NCI-H524 treated with DMSO at 0.1 percent for 48 hours (cell line): ENCODE data around the gene UGT1A9.

Experiments
- DNase-seq: peaks from one replicate; lab custom pipeline; 2025; lab: John Stamatoyannopoulos, UW

The UGT1A9 gene

DNA sequence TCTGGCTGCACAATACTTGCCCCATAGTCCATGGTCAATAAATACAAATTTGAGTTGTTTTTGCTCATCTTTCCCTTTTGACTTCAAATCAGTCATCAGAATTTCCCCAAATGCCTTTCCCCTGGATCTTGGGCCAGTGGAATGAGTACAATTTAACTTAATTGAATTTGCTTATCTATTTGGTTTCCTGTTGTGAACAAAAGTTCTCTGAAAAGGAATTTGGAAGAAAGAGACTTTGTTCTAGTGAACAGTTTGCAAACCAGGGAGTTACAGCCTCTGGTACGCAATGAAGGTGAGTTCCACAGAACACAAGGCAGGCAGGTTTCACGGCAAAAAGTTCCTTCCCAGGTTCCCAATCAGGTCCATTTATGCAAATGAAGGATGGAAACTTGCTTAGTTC, 87.2 kb downstream of the UGT1A9 start:
- no peak for DNase-seq

DNA sequence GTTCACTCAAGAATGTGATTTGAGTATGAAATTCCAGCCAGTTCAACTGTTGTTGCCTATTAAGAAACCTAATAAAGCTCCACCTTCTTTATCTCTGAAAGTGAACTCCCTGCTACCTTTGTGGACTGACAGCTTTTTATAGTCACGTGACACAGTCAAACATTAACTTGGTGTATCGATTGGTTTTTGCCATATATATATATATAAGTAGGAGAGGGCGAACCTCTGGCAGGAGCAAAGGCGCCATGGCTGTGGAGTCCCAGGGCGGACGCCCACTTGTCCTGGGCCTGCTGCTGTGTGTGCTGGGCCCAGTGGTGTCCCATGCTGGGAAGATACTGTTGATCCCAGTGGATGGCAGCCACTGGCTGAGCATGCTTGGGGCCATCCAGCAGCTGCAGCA, 88.3 kb downstream of the UGT1A9 start, which contains the start of gene UGT1A1:
Gene UGT1A1 (plus strand): TSS at position 228 of the 400 bp plus-strand sequence. CDS start 18 bp downstream, at position 246.
- no peak for DNase-seq

DNA sequence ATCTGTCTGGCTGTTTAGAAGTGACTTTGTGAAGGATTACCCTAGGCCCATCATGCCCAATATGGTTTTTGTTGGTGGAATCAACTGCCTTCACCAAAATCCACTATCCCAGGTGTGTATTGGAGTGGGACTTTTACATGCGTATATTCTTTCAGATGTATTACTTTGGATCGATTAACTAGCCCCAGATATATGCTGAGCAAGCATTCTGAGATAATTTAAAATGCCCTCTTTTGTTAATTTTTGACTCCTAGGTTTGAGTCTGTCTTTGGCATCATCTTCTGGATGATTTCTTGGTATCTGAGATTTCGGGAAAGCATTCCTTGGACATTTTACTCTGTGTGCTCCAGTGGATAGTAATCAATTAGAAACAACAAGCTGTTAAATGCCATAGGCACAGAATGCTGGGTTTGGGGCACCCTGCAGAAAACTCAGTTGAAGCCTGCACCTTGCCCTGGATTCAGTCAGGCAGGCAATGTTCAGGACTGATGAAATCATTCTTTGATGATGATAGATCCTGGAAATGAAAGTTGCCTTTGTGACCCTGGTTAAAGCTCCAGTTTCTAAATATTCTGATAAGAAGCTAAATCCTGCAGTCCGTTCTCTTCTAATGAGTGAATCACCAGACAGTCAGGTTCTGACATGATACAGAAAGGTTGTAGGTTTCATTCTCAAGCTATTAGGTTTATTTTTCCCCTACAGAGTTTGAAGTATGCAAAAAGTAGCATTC, 89.5 kb downstream of the UGT1A9 start:
- no peak for DNase-seq

DNA sequence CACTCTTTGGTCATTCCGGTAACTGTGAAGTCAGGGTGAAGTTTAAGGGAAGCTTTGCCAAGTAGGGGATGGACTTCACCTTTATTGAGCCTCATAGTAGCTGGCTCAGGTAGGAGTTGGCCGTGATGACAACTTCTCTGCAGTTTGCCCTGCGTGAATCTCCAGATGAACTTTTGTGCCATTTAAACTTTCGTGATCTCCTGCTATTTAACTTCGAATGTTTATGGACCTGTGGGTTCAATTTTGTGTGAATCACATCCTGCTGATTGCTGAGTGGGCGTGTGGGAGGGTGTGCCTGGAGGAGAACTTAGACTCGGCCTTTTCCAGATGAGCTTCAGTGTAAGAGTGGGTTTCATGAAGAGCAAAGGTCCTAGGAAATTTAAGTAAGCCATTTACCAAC, 92.6 kb downstream of the UGT1A9 start:
- DNase-seq: no peak

DNA sequence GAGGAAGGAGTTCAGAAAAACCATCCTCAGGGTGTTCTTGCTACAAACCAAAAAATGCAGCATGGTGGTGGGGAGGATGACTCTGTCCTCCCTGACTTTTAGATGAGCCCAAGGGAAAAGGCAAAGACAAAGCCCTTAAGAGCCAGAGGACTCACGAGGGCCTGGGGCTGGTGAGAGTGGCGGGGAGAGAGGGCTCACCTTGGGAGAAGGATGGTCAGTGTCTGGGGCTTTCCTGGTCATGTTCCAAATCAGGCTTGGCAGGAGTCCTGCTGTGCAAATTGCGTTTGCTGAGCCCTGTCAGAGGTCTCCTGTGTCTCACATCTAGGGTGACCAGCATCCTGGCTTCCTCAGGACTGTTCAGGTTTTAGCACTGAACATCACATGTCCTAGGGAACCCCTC, 93.1 kb downstream of the UGT1A9 start:
- no peak for DNase-seq

DNA sequence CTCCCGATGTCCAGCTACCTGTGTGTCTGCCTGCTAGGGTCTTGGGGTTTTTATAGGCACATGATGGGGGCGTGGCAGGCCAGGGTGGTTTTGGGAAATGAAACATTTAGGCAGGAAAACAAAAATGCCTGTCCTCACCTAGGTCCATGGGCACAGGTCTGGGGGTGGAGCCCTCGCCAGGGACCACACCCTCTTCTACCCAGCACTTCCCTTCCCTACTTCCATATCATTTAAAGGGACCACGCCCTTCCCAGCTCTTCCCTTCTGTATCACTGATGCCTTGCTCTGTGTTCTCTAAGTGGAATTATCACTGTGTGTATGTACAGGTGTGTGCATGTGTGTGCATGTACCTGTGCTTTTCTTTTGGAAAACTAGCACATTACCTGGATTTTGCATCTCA, 94.7 kb downstream of the UGT1A9 start:
- DNase-seq: no peak

DNA sequence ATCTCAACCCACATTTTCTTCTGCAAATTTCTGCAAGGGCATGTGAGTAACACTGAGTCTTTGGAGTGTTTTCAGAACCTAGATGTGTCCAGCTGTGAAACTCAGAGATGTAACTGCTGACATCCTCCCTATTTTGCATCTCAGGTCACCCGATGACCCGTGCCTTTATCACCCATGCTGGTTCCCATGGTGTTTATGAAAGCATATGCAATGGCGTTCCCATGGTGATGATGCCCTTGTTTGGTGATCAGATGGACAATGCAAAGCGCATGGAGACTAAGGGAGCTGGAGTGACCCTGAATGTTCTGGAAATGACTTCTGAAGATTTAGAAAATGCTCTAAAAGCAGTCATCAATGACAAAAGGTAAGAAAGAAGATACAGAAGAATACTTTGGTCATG, 96.4 kb downstream of the UGT1A9 start:
- DNase-seq: no peak

DNA sequence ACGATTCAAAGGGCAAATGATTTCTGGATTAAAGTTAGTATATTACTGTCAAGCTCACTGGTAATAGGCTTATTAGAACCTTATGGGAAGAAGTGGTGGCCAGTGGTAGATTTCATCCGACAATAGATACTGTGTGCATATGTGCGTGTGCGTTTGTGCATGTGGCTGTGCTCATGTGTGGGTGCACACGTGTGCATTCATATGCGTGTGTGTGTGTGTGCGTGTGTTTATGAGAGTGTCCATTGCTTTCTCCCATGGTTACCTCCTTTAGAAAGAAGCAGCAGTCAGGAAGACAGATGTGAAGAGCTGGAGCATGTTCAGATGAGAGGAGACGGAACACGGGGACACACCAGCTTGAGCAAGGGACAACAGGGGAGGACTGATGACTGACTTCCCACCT, 97.6 kb downstream of the UGT1A9 start:
- no peak for DNase-seq

DNA sequence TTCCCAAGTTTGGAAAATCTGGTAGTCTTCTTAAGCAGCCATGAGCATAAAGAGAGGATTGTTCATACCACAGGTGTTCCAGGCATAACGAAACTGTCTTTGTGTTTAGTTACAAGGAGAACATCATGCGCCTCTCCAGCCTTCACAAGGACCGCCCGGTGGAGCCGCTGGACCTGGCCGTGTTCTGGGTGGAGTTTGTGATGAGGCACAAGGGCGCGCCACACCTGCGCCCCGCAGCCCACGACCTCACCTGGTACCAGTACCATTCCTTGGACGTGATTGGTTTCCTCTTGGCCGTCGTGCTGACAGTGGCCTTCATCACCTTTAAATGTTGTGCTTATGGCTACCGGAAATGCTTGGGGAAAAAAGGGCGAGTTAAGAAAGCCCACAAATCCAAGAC, 100.5 kb downstream of the UGT1A9 start:
- DNase-seq: no peak

DNA sequence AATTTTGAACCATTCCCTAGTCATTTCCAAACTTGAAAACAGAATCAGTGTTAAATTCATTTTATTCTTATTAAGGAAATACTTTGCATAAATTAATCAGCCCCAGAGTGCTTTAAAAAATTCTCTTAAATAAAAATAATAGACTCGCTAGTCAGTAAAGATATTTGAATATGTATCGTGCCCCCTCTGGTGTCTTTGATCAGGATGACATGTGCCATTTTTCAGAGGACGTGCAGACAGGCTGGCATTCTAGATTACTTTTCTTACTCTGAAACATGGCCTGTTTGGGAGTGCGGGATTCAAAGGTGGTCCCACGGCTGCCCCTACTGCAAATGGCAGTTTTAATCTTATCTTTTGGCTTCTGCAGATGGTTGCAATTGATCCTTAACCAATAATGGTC, 100.9 kb downstream of the UGT1A9 start:
- no peak for DNase-seq

DNA sequence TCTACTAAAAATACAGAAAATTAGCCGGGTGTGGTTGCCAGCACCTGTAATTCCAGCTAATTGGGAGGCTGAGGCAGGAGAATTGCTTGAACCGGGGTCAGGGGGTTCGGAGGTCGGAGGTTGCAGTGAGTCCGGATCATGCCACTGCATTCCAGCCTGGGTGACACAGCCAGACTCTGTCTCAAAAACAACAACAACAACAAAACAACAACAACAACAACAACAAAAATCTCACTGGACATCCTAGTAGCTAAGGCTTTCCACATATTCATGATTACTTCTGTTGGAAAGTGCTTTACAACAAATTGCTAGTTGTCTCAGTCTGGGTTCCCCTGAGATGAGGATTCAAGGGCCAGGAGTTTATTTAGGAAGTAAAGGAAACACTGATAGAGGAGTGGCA, 102.2 kb downstream of the UGT1A9 start:
- DNase-seq: no peak

DNA sequence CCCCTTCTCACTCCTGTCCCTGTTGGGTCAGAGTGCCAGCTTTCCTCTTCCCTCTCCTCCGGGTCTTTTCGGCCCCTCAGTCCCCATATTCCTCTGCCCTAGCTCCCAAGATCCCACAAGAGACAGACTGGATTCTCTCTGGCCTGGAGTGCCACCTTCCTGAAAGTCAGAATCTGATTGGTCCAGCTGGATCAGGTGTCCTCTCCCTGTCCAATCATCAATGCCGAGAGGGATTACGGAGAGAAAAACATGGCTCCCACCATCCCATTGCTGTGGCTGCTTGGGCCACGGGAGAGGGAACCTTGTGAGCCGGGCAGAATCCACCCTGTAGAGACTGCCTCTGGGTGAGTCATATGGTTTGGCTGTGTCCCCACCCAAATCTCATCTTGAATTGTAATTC, 103.7 kb downstream of the UGT1A9 start:
- DNase-seq: no peak

DNA sequence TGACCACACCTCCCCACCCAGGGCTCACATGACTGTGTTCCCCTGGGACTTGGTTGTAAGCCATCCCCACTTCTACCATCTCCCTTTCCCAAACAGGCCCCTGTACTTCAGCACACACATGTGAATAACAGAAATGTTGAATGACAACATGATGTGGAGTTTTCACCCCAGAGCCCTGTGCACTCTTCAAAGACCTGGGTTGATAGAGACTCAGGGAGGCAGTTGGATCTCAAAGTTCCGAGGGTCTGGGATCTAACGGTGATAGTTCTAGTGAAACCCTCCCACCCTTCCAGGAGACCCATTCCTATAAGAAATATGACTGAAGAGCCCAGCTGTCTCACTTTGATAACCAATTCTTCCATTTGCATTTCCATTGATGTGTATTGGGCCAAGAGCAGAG, 106.3 kb downstream of the UGT1A9 start, which contains the start of gene MROH2A:
Gene MROH2A (plus strand): TSS at position 301 of the 400 bp plus-strand sequence. CDS start 1,029 bp downstream, outside the sequence.
- DNase-seq: no peak

DNA sequence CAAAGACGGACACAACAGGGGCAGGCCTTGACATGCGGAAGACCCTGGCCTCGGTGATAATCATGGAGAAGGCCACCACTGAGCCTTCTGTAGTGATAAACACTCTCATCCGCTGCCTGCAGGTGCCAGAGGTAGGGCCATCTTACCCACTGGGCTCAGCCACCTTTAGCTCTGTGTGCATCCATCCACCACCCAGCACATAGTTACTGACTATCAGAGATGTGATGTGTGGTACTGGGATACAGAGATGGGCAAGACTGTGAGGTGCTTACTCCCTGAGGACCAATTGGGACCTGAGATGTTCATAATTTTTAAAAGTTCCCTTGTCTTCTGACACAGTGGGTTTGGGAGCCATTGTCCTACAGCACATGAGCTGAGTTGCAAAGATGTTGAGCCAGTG, 108.0 kb downstream of the UGT1A9 start:
- DNase-seq: no peak

DNA sequence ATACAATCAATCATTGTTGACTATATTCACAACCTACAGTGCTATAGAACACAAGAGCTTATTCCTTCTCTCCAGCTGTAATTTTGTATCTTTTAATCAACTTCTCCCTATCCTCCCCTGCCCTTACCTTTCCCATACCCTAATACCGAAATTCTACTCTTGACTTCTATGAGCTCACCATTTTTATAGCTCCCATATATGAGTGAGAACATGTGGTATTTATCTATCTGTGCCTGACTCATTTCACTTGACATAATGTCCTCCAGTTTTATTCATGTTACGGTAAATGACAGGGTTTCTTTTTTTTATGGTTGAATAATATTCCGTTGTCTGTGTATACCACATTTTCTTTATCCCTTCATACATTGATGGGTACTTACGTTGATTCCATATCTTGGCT, 109.1 kb downstream of the UGT1A9 start:
- DNase-seq: no peak

DNA sequence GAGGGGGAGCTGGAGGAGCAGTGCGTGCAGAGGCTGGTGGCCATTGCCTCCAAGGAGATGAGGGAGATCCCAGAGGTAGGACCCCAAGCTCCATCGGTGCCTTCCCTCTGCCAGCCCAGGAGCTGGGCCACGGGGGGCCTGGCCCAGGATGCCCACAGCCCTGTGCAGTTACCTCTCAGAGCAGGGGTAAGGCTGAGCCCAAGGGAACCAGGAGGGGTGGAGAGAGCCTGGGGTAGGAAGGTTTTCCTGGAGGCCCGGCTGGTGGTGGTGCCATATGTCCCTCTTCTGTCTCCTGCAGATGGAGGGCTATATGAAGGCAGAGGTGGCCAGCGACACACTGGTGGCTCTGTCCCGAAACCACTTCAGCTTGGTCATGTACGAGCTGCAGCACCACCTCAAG, 117.9 kb downstream of the UGT1A9 start:
- no peak for DNase-seq

DNA sequence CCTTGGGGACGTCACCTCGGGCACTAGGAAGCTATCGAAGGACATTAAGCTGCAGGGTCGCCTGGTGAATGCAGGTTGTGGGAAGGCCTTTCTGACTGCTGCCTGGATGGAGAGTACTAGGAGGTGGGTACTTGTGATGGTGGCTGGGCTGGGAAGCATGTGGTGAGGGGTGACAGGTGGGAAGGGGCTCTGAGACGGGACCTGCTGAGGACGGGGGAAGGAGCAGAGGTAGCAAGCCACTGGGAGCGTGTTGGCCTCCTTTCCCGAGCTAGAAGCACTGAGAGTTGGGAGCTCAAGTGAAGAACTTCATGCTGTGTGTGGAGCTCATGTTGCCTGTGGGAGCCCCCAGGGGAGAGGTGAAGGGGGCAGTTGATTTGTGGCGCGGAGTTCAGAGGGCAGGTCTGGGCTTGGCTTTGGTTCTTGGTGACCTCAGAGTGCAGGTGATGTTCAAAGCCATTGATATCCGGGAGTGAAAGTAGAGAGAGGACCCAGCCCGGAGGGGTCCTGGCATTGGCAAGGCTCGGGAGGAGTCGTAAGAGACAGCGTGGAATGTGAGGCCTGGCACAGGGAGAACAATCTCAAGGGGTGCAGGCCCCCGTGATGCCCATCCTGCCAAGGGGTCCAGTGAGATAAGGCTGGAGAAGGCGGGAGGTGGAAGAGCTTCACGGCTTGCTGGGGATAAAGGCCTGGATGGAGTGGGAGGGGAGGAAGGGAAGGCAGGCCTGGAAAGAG, 119.6 kb downstream of the UGT1A9 start:
- DNase-seq: no peak

DNA sequence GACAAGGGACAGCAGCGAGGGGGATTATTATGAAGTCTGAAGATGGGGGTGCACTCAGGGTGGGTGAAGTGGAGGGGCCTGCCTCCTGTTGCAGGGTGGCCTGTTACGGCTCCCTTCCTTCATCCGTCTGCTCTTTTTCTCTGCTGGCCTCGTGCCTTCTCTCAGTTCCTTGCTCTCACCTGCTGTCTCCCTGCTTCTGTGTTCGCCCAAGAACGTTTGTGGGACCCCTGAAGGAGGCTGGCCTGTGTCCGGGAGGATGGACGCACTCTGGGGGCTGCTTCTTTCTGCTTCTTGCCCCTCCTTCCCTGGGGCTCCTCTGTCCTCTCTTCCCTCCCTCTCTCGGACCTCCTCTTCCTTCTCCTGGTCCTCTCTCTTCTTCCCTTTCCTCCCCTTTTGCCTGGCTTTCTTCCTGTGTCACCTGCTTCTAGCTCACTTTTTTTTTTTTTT, 120.2 kb downstream of the UGT1A9 start:
- no peak for DNase-seq

DNA sequence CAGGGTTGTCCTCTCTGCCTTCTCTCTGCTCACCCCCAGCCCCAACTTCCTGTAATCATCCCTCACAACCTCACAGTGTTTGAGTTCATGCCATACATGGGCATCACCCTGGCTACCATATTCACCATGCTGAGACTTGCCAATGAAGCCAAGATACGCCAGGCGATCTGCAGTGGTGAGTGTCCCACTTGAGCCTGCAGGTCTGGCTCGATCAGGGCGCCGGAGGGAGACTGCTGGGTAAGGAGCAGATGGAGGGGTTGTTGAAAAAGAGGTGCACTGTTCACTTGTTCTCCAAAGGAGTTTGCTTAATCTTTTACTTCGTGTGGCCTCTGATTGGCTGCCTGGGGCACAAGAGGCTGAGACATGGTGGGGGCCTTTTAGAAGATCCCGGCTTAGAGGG, 121.0 kb downstream of the UGT1A9 start:
- no peak for DNase-seq

DNA sequence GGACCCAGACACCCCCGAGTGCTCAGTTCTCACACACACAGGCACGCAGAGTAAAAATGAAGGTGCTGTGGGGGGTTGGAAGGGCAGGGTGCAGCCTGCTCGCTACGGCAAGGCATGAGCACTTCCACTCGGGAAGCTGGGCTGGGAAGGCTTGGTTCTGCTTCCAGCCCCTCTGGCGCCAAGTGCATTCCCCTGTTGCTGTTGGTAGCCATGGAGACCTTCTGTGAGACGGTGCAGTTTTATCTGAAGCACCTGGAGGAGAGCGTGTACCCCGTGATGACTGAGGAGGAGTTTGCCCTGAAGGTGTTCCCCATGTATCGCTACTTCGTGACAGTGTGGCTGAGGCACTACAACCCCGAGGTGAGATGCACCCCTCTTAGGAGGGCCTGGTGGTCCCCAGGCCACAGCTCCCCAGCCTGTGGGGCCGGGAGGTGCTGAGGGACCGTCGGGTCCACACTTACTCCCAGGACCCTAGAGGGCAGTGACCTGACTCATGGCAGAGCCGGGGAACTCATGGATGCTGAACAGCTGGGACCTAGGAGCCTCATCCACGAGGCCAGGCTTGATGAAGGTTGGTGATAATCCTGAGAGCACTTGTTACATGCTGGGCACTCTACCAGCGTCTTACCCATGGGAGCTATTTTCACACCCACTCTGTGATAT, 121.9 kb downstream of the UGT1A9 start:
- no peak for DNase-seq

DNA sequence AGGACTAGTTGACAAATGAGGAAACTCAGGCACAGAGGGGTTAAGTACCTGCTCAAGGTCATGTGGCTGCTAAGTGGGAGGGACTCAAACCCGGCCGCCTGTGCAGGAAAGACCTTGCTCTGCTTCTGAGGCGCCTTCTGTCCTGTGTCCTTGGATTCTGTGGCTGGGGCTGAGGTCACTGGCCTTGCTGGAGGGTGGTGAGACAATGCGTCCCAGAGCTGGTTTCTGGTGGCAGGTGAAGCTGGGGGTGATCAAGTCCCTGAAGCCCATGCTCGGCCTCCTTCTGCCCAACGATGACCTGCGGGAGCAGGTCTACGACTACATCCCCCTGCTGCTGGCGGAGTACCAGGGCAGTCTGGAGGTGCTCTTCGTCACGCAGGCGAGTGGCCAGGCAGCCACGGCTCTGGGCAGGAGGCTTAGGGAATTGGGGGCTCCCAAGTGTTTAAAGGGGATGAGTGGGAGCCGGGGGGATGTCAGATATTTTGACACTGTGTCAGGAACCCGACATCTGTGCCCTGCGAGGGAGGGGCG, 122.5 kb downstream of the UGT1A9 start:
- DNase-seq: no peak

DNA sequence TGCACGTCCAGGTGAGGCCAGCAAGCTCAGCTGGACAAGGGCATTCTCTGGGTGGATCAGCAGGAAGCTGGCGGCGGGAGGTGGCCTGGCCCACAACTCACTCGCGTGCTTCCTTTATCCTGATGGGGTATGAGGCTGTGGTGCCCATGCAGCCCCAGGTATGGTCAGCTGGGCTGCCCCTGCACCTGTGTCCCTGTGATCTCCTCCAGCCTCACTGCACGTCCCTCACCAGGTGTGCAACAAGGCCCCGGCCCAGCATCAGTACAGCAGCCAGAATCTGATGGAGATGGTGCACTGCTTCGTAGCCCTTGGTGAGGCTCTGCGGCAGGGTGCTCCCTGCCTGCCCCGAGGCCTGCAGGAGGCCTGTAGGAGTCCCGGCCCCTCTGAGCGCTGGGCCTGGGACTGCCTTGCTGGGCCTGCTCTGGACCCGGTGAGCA, 124.1 kb downstream of the UGT1A9 start:
- DNase-seq: no peak

DNA sequence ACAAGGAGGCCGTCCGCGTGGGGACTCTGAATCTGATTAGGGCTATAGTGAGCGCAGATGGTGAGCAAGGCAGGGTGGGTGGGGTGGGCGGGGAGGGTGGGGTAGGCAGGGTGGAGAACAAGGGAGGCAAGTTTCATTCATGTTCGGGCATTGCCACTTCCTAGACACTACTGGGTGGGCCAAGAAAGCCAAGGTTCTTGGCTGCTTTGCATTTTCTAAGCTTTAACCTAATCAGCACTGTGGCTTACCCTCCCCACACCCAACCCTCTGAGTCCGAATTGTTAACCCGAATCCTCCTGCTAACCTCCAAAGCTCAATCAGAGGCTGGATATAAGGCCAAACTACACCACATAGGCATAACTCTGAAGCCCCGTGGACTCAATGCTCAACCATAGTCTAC, 124.6 kb downstream of the UGT1A9 start:
- DNase-seq: no peak
